Inflammatory macrophage treated with lipopolysaccharide for 4 hours (primary cell): ENCODE measurements around the gene RFPL2.

Experiments
- DNase-seq: peaks from one replicate; pipeline ENCODE4 v3.0.0-alpha.2; 2020

Gene RFPL2

GRCh38 chr22:32204856-32205722 lies at the start of gene RFPL2:
TSS of gene RFPL2 (minus strand) at chr22:32205073. CDS start at chr22:32202451, 2,622 bp downstream.
- DNase-seq: no peak

- no peak for DNase-seq
These were observed 44.4 kb upstream of the RFPL2 start for GRCh38 chr22:32249231-32249630.

GRCh38 chr22:32248276-32248675 lies 43.4 kb upstream of the RFPL2 start:
- no peak for DNase-seq

GRCh38 chr22:32246166-32246565 lies 41.3 kb upstream of the RFPL2 start:
- no peak for DNase-seq

GRCh38 chr22:32245042-32245441 lies 40.2 kb upstream of the RFPL2 start:
- DNase-seq: no peak

- no peak for DNase-seq
These were observed 39.7 kb upstream of the RFPL2 start for GRCh38 chr22:32244547-32244946.

GRCh38 chr22:32240461-32240860 lies 35.6 kb upstream of the RFPL2 start:
- no peak for DNase-seq

GRCh38 chr22:32237906-32238305 lies 33.0 kb upstream of the RFPL2 start:
- no peak for DNase-seq

GRCh38 chr22:32236970-32237369 lies 32.1 kb upstream of the RFPL2 start:
- no peak for DNase-seq

- DNase-seq: no peak
These were observed 28.2 kb upstream of the RFPL2 start for GRCh38 chr22:32233091-32233490.

- peak; percentile 59 for DNase-seq
These were observed 27.4 kb upstream of the RFPL2 start for GRCh38 chr22:32232191-32232830.

- peak; percentile 76 for DNase-seq
These were observed 21.6 kb upstream of the RFPL2 start for GRCh38 chr22:32226326-32227104.

GRCh38 chr22:32222991-32223390 lies 18.1 kb upstream of the RFPL2 start:
- no peak for DNase-seq

- DNase-seq: peak; percentile 94
These were observed 14.2 kb upstream of the RFPL2 start for GRCh38 chr22:32219026-32219425.

GRCh38 chr22:32218470-32218869 lies 13.6 kb upstream of the RFPL2 start:
- peak; percentile 94 for DNase-seq

GRCh38 chr22:32217465-32217864 lies 12.6 kb upstream of the RFPL2 start:
- no peak for DNase-seq

- DNase-seq: peak; percentile 22
These were observed 12.0 kb upstream of the RFPL2 start for GRCh38 chr22:32216911-32217310.

GRCh38 chr22:32211011-32211410 lies 6.1 kb upstream of the RFPL2 start:
- peak; percentile 40 for DNase-seq

- DNase-seq: no peak
These were observed 3.8 kb upstream of the RFPL2 start for GRCh38 chr22:32208681-32209080.

- DNase-seq: no peak
These were observed 3.2 kb upstream of the RFPL2 start for GRCh38 chr22:32207971-32208480.

- DNase-seq: peak; percentile 44
These were observed 2.2 kb upstream of the RFPL2 start for GRCh38 chr22:32206774-32207758.
